Heart right ventricle (tissue), 16 donors: Measurements from ENCODE around the gene PEAK1. TPM values are rescaled to one million over a fixed set of nuclear protein-coding genes. Genes with fewer than 3 reads are reported as not detected.
"Not testable (repeated sequence)": the region's sequence is repeated elsewhere in the genome, so short reads cannot be mapped to it uniquely, and the experiment has no call there.

Source experiments
- ATAC-seq, 8 donors: fragments of 200-7000 bp; cut with Tn5 transposase; one replicate each; pipeline ENCODE4 v1.9.1; 2020; ENCODE audit warnings: mild to moderate bottlenecking in 8 of 8, moderate library complexity in 8 of 8, moderate number of reproducible peaks in 1 of 8
- DNase-seq, 2 donors: peaks; one replicate each; pipeline ENCODE4 v3.0.0-alpha.2; 2020
- H3K27ac ChIP-seq, 10 donors: fragments of 200-600 bp; sonication (generic) in 2 of 10; one replicate each; pipeline versions ENCODE4 v1.5.0 to v1.8.0; 2020 to 2022; ENCODE audit warnings: mild to moderate bottlenecking in 3 of 10
- H3K27me3 ChIP-seq, 7 donors: fragments of 200-600 bp; one replicate each; pipeline ENCODE4 v1.8.0; 2021 to 2022; ENCODE audit warnings: mild to moderate bottlenecking in 2 of 7
- H3K36me3 ChIP-seq, 9 donors: fragments of 200-600 bp; sonication (generic) in 1 of 9; one replicate each; pipeline versions ENCODE4 v1.5.0 to v1.8.0; 2020 to 2022; ENCODE audit warnings: mild to moderate bottlenecking in 2 of 9
- H3K4me1 ChIP-seq, 9 donors: fragments of 200-600 bp; sonication (generic) in 1 of 9; one replicate each; pipeline versions ENCODE4 v1.5.0 to v1.8.0; 2020 to 2022; ENCODE audit warnings: mild to moderate bottlenecking in 4 of 9
- H3K4me3 ChIP-seq, 10 donors: fragments of 200-600 bp; sonication (generic) in 2 of 10; one replicate each; pipeline versions ENCODE4 v1.5.0 to v1.8.0; 2020 to 2022; ENCODE audit warnings: mild to moderate bottlenecking in 7 of 10, moderate library complexity in 2 of 10
- H3K9me3 ChIP-seq, 11 donors: fragments of 200-600 bp in 10 of 11; sonication (generic) in 2 of 11; one replicate each; pipeline versions ENCODE4 v1.5.0 to v1.8.0; 2013 to 2022; ENCODE audit warnings: mild to moderate bottlenecking in 2 of 11, control low read depth in 1 of 11, moderate library complexity in 1 of 11
- WGBS, 2 donors: extraction: QIAGEN DNeasy Blood & Tissue Kit; methylation state at CpG; one replicate each; pipeline ENCODE4 v1.1.7; 2013; ENCODE audit warnings: inconsistent platforms in 1 of 2; 5-methylcytosine and 5-hydroxymethylcytosine counted together
- intact Hi-C, 10 donors: fragments of 100-400 bp; cut with DNase I; formaldehyde crosslinking; loops; one replicate each; pipeline versions ENCODE4 v1.11.1 to v1.14.2; 2022
- polyA plus RNA-seq, 2 donors: library from polyadenylated mRNA; stranded (reverse); fragments of 200-250 nt; gene quantifications; one replicate each; pipeline ENCODE4 v1.2.3, GENCODE V29; 2013
- total RNA-seq, 10 donors: library from RNA; stranded (reverse); fragmentation: NEBNext Ultra II Directional in 3 of 10; extraction: Animal tissue kit (Norgen Biotek cat#: 25700) in 3 of 10; gene quantifications; one replicate each; pipeline versions ENCODE4 v1.2.1 to v1.2.4, GENCODE V29; 2021 to 2023
- TF ChIP-seq, protein P1 (sequence below), 9 donors: fragments of 200-600 bp; sonication (generic) in 2 of 9; IDR thresholded peaks; one replicate each; pipeline versions ENCODE4 v1.5.0 to v1.8.0; 2021 to 2022; ENCODE audit warnings: antibody characterized with exemption in 9 of 9, mild to moderate bottlenecking in 5 of 9, moderate library complexity in 1 of 9
- donor health status: Arrhythmogenic right ventricular cardiomyopathy.
- donor health status: ischemic (EF 13 %, LVEDD 7.1; RV severe dilation, severe dysfunction).
- donor health status: healthy with polysubstance abuse.
- donor health status: DM: no; HTN: yes; CAD: no.
- donor health status: DM: no; HTN: no; CAD: no.
- donor health status: ischemic (EF 25% LVEDD 6.9; RV normal size, moderate dysfunction).
- donor health status: ischemic (EF 25% LVEDD 5.7; RV mildly dilated, moderate dysfunction).
- donor health status: healthy.
- donor health status: DM: yes; HTN: yes; CAD: no.
- donor health status: Ischemic cardiomyopathy.
- donor health status: ischemic (EF 35%, LVEDD 5.7; RV mildly dilated, moderate dysfunction).
- donor health status: nonischemic (EF 11% LVEDD 7.7; RV severe dilation, severe dysfunction).
- donor health status: DM: yes; HTN: yes; CAD: no.
- donor health status: PGD.
- donor health status: ischemic (EF 29% LVEDD 5.4; RV normal size, mild dysfunction).
- donor health status: nonischemic (EF 23%, LVEDD 6.1; RV moderate dilation, normal function).

PEAK1 gene
- total and polyA plus RNA-seq, 12 donors: 7.0 to 146 (median 90.8) TPM

DNA sequence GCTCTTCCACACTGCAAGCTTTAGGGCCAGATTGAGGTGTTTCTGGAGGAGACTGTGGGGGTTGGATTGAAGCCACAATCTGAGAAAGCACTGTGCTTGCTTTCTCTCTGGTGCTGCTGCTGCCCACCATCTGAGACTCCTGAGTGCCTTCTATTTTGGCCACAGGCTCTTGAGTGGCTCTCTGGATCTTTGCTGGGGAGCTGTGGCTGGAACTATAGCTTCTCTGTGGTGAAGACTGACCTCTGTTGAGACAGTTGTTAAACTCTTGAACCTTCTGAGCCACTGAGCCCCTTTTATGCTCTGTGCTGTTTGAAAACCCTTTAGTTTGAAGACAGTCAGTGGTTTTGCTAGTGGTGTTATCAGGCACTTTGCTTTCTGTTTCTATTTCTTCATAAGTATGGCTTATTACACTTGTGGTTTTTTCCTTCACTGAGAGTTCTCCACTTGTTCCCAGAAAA lies 240.3 kb downstream of the PEAK1 start:
- no peaks in the 10 kb centered on the region for H3K9me3 ChIP-seq
- no peaks in the 10 kb centered on the region for H3K27me3 ChIP-seq
- H3K4me1 ChIP-seq: peaks cover 0 to 44% (median 4%) of the 10 kb centered on the region in 9 donors
- no peak overlapping the region for H3K4me3 ChIP-seq
- peak overlapping the region in 1 of 10 donors; percentile 76 for H3K27ac ChIP-seq
- DNase-seq (no peak), ATAC-seq (peak in 5 of 8 donors; percentile 12 to 44 (median 25))
- TF ChIP-seq, protein P1, sequence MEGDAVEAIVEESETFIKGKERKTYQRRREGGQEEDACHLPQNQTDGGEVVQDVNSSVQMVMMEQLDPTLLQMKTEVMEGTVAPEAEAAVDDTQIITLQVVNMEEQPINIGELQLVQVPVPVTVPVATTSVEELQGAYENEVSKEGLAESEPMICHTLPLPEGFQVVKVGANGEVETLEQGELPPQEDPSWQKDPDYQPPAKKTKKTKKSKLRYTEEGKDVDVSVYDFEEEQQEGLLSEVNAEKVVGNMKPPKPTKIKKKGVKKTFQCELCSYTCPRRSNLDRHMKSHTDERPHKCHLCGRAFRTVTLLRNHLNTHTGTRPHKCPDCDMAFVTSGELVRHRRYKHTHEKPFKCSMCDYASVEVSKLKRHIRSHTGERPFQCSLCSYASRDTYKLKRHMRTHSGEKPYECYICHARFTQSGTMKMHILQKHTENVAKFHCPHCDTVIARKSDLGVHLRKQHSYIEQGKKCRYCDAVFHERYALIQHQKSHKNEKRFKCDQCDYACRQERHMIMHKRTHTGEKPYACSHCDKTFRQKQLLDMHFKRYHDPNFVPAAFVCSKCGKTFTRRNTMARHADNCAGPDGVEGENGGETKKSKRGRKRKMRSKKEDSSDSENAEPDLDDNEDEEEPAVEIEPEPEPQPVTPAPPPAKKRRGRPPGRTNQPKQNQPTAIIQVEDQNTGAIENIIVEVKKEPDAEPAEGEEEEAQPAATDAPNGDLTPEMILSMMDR (IDR thresholded peaks at IDR 0.05): no peak
- H3K36me3 ChIP-seq: peaks cover 0 to 38% (median 18%) of the 10 kb centered on the region in 9 donors
- intact Hi-C loops: no loop called here

DNA sequence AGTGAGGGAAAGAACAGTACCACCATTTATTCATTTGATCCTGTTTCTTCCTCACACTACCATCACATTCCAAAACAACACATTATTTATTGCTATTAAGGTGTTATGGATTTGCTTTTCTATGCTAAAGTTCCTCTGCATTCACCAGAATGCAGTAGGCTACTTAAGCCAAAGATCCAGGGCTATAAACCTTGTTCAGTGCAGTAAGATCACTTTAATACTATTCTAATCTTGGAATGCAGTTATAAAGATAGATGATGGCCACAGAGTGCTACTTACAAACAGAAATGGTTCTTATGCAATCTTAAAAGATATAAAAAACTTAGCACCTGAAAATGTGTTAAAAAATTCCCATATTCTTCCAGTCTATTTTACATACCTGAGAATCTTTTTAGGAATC lies 241.5 kb downstream of the PEAK1 start:
- DNase-seq (no peak), ATAC-seq (no peak)
- no peak overlapping the region for H3K4me3 ChIP-seq
- TF ChIP-seq, protein P1 (IDR thresholded peaks at IDR 0.05): no peak
- no peak overlapping the region for H3K27ac ChIP-seq
- peaks cover 0 to 44% (median 4%) of the 10 kb centered on the region in 9 donors for H3K4me1 ChIP-seq
- no peaks in the 10 kb centered on the region for H3K27me3 ChIP-seq
- peaks cover 0 to 38% (median 18%) of the 10 kb centered on the region in 9 donors for H3K36me3 ChIP-seq
- intact Hi-C loops: no loop called here
- H3K9me3 ChIP-seq: no peaks in the 10 kb centered on the region

DNA sequence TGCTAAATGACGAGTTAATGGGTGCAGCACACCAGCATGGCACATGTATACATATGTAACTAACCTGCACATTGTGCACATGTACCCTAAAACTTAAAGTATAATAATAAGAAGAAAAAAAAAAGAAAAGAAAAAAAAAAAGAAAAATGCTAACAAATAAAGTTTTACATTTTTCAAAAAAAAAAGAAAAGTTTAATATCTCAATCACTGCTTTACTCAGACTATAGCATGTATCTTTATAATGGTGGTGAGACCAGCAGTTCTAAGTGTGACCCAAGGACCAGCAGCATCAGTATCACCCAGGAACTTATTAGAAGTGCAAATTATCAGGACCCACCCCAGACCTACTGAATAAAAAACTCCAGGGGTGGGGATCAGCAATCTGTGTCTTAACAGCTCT lies 243.8 kb downstream of the PEAK1 start:
- H3K9me3 ChIP-seq, H3K4me3 ChIP-seq, DNase-seq, ATAC-seq, H3K27me3 ChIP-seq, H3K27ac ChIP-seq, intact Hi-C loops: not testable (repeated sequence)
- H3K36me3 ChIP-seq: peaks cover 0 to 29% (median 17%) of the 10 kb centered on the region in 9 donors
- 100% methylated on average over 1 of the region's 1 CpG for WGBS, 2 donors
- H3K4me1 ChIP-seq: peaks cover 0 to 30% (median 7%) of the 10 kb centered on the region in 9 donors

DNA sequence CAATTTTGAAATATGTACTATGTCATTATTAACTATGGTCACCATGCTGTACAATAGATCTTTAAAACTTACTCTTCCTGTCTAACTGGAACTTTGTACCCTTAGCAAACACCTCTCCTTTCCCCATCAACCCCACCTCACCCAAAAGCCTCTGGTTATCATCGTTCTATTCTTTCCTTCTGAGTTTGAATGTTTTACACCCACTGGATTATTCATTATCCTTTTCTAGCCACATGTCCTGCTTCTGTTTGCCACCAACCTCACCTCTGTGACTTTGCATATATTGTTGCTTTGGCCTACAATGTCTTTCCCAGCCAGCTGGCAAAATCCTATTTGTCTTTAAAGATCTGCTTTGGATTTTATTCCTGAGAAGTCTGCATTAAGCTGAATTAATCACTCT lies 246.4 kb downstream of the PEAK1 start:
- DNase-seq: no peak
- no peaks in the 10 kb centered on the region for H3K9me3 ChIP-seq

More for the DNA sequence above, 246.4 kb downstream of the PEAK1 start:
- 84 to 87% methylated on average over 1 of the region's 1 CpG for WGBS, 2 donors
- H3K36me3 ChIP-seq: peaks cover 0 to 4% (median 0%) of the 10 kb centered on the region in 9 donors
- ATAC-seq: no peak
- no peaks in the 10 kb centered on the region for H3K27me3 ChIP-seq
- H3K4me1 ChIP-seq: peaks cover 0 to 15% (median 3%) of the 10 kb centered on the region in 9 donors
- TF ChIP-seq, protein P1 (IDR thresholded peaks at IDR 0.05): no peak
- H3K27ac ChIP-seq: peak overlapping the region in 1 of 10 donors; percentile 23
- H3K4me3 ChIP-seq: no peak overlapping the region
- intact Hi-C loops: no loop called here
